ENCODE data around the gene KATNB1. TPM values are rescaled to one million over a fixed set of nuclear protein-coding genes. Genes with fewer than 3 reads are reported as not detected.
"Not testable (repeated sequence)": the region's sequence is repeated elsewhere in the genome, so short reads cannot be mapped to it uniquely, and the experiment has no call there.

Gene KATNB1
- total and polyA plus RNA-seq, 4 experiments from 2014 or later, result 23.6 to 26.1 (median 25.5) TPM

DNA sequence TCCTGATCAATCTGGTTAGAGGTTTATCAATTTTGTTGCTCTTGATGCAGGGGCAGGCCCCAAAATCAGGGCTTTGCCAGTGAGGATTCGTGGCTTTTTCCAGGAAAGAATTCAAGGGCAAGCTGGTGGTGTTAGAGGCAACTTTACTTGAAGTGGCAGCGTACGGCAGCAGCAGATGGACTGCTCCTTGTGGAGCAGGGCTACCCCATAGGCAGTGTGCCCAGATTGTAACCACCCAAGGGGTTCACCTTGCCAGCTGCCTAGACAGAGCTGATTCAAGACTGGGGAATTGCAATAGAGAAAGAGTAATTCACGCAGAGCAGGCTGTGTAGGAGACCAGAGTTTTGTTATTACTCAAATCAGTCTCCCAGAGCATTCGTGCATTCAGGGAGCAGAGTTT, 24.2 kb upstream of the KATNB1 start:
- peak overlapping the region in 1 of 7 donors; percentile 46 for H3K27ac Mint-ChIP-seq

DNA sequence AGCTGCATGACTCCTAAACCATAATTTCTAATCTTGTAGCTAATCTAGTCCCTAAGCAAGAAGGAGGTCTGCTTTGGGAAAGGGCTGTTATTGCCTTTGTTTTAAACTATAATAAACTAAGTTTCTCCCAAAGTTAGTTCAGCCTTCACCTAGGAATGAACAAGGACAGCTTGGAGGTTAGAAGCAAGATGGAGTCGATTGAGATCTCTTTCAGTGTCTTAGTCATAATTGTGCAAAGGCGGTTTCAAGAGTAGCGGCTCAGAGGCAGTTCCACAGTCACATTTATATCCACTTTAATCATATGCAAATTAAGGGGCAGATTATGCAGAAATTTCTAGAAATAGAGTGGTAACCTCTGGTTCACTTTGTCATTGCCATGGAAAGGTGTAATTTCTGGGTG, 23.6 kb upstream of the KATNB1 start:
- Histone ChIP-seq H3K27ac (ENCODE audit: low read depth, low read length) (no peak overlapping the region), H3K9me3 (ENCODE audit: control insufficient read depth in 1 of 2, low read length in 2 of 2) (no peaks in the 10 kb centered on the region), H3K4me3 (ENCODE audit: low read length in 2 of 2) (no peak overlapping the region), H3K27me3 (ENCODE audit: insufficient read depth, low read length) (no peaks in the 10 kb centered on the region), H3K36me3 (ENCODE audit: insufficient read depth, low read length) (no peaks in the 10 kb centered on the region), H3K4me1 (ENCODE audit: insufficient read depth, low read length) (no peaks in the 10 kb centered on the region)
- POLR2A ChIA-PET (ENCODE audit: partially characterized antibody), result no interaction called here
- no peak overlapping the region for H3K4me3 Mint-ChIP-seq
- no peaks in the 10 kb centered on the region for H3K36me3 Mint-ChIP-seq
- intact Hi-C loops (cut with micrococcal nuclease), result no loop called here
- no peaks in the 10 kb centered on the region for H3K9me3 Mint-ChIP-seq
- H3K27me3 Mint-ChIP-seq, result peaks cover 4 to 12% of the 10 kb centered on the region in 2 donors
- no peak overlapping the region for H3K27ac Mint-ChIP-seq
- no peak for DNase-seq
- CTCF ChIA-PET (ENCODE audit: partially characterized antibody), result no interaction called here
- no peaks in the 10 kb centered on the region for H3K4me1 Mint-ChIP-seq

More for the DNA sequence above, 24.2 kb upstream of the KATNB1 start:
- Histone ChIP-seq H3K9me3 (ENCODE audit: control insufficient read depth in 1 of 2, low read length in 2 of 2) (no peaks in the 10 kb centered on the region), H3K27me3 (ENCODE audit: insufficient read depth, low read length) (no peaks in the 10 kb centered on the region), H3K4me1 (ENCODE audit: insufficient read depth, low read length) (no peaks in the 10 kb centered on the region), H3K36me3 (ENCODE audit: insufficient read depth, low read length) (no peaks in the 10 kb centered on the region), H3K4me3 (ENCODE audit: low read length in 2 of 2) (no peak overlapping the region), H3K27ac (ENCODE audit: low read depth, low read length) (no peak overlapping the region)
- Mint-ChIP-seq H3K4me1 (no peaks in the 10 kb centered on the region), H3K36me3 (no peaks in the 10 kb centered on the region), H3K27me3 (peaks cover 0 to 14% of the 10 kb centered on the region in 2 donors), H3K9me3 (peaks cover 0 to 3% (median 0%) of the 10 kb centered on the region in 8 donors), H3K4me3 (no peak overlapping the region)
- intact Hi-C loops (cut with micrococcal nuclease), result no loop called here
- CTCF ChIA-PET (ENCODE audit: partially characterized antibody), result no interaction called here
- no peak for DNase-seq
- POLR2A ChIA-PET (ENCODE audit: partially characterized antibody), result interaction anchor here (1.2 kb wide), 1 partner anchor 24 kb away, joined by 4 read pairs; the partner anchor contains the start of gene KATNB1

DNA sequence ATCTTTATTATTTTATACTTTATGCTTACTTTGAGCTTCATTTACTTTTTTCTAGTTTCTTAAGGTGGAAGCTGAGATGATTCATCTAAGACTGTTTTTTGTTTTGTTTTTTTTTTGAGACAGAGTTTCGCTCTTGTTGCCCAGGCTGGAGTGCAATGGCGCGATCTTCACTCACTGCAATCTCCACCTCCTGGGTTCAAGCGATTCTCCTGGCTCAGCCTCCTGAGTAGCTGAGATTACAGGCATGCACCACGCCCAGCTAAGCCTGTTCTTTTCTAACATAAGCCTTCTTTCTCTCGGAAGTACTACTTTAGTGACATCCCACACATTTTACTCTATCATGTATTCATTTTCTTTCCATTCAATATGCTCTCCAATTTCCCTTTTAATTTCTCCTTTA, 23.0 kb upstream of the KATNB1 start:
- intact Hi-C loops (cut with micrococcal nuclease); H3K36me3 ChIP-seq (ENCODE audit: insufficient read depth, low read length); H3K9me3 ChIP-seq (ENCODE audit: control insufficient read depth in 1 of 2, low read length in 2 of 2); POLR2A ChIA-PET (ENCODE audit: partially characterized antibody); H3K4me3 Mint-ChIP-seq; DNase-seq; H3K9me3 Mint-ChIP-seq; H3K27ac ChIP-seq (ENCODE audit: low read depth, low read length); H3K4me1 Mint-ChIP-seq; H3K4me1 ChIP-seq (ENCODE audit: insufficient read depth, low read length); H3K27ac Mint-ChIP-seq; H3K27me3 ChIP-seq (ENCODE audit: insufficient read depth, low read length); CTCF ChIA-PET (ENCODE audit: partially characterized antibody); H3K4me3 ChIP-seq (ENCODE audit: low read length in 2 of 2); H3K36me3 Mint-ChIP-seq: not testable (repeated sequence)
- peaks cover 4 to 12% of the 10 kb centered on the region in 2 donors for H3K27me3 Mint-ChIP-seq

DNA sequence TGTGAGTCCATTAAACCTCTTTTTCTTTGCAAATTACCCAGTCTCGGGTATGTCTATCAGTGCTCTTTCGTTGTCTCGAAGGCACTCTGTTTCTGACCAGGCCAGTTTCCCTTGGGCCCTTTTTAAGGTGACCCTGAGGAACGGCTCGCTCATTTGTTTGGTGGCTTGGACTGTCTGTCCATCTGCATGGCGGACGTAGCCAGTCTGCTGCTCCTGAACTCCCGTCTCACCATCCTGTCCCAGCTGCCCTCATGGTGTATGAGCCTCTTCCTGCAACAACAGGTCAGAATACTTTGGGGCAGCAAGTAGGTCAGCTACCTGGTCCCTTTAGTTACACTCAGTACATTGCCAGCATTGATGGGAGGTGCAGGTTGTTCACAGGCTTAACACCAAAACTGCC, 22.0 kb upstream of the KATNB1 start:
- POLR2A ChIA-PET (ENCODE audit: partially characterized antibody), result no interaction called here
- H3K36me3 ChIP-seq (ENCODE audit: insufficient read depth, low read length), result no peaks in the 10 kb centered on the region

DNA sequence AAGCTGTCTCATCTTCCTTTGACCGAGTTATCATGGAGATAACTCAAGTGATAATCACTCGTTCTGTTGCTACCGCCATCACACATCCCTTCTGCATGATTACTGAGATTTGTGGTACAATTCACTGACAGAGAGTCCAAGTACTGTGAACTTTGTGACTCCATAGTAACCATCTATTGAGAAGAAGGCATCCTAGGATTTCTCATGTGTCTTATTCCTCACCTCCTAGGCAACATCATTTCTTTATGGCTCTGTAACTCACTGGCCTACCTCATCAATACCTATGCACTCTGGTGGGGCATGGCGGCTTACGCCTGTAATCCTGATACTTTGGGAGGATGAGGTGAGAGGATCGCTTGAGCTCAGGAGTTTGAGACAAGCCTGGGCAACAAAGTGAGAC, 21.5 kb upstream of the KATNB1 start:
- Histone ChIP-seq H3K4me3 (ENCODE audit: low read length in 2 of 2) (no peak overlapping the region), H3K36me3 (ENCODE audit: insufficient read depth, low read length) (no peaks in the 10 kb centered on the region), H3K9me3 (ENCODE audit: control insufficient read depth in 1 of 2, low read length in 2 of 2) (no peaks in the 10 kb centered on the region), H3K27me3 (ENCODE audit: insufficient read depth, low read length) (no peaks in the 10 kb centered on the region), H3K4me1 (ENCODE audit: insufficient read depth, low read length) (no peaks in the 10 kb centered on the region), H3K27ac (ENCODE audit: low read depth, low read length) (no peak overlapping the region)
- Mint-ChIP-seq H3K9me3 (no peaks in the 10 kb centered on the region), H3K4me3 (no peak overlapping the region), H3K4me1 (no peaks in the 10 kb centered on the region), H3K36me3 (no peaks in the 10 kb centered on the region), H3K27me3 (peaks cover 6% of the 10 kb centered on the region in 2 donors), H3K27ac (no peak overlapping the region)
- ChIA-PET POLR2A (ENCODE audit: partially characterized antibody) (no interaction called here), CTCF (ENCODE audit: partially characterized antibody) (no interaction called here)
- intact Hi-C loops (cut with micrococcal nuclease), result no loop called here
- DNase-seq, result no peak

More for the DNA sequence above, 22.0 kb upstream of the KATNB1 start:
- CTCF ChIA-PET (ENCODE audit: partially characterized antibody), result no interaction called here
- H3K4me3 ChIP-seq (ENCODE audit: low read length in 2 of 2), result no peak overlapping the region
- no peaks in the 10 kb centered on the region for H3K9me3 ChIP-seq (ENCODE audit: control insufficient read depth in 1 of 2, low read length in 2 of 2)
- H3K27ac Mint-ChIP-seq, result no peak overlapping the region
- H3K4me3 Mint-ChIP-seq, result no peak overlapping the region
- intact Hi-C loops (cut with micrococcal nuclease), result no loop called here
- H3K27me3 Mint-ChIP-seq, result peaks cover 5 to 6% of the 10 kb centered on the region in 2 donors
- no peaks in the 10 kb centered on the region for H3K4me1 Mint-ChIP-seq
- H3K4me1 ChIP-seq (ENCODE audit: insufficient read depth, low read length), result no peaks in the 10 kb centered on the region
- H3K27me3 ChIP-seq (ENCODE audit: insufficient read depth, low read length), result no peaks in the 10 kb centered on the region
- H3K9me3 Mint-ChIP-seq, result no peaks in the 10 kb centered on the region
- DNase-seq, result no peak
- H3K36me3 Mint-ChIP-seq, result no peaks in the 10 kb centered on the region
- H3K27ac ChIP-seq (ENCODE audit: low read depth, low read length), result no peak overlapping the region

DNA sequence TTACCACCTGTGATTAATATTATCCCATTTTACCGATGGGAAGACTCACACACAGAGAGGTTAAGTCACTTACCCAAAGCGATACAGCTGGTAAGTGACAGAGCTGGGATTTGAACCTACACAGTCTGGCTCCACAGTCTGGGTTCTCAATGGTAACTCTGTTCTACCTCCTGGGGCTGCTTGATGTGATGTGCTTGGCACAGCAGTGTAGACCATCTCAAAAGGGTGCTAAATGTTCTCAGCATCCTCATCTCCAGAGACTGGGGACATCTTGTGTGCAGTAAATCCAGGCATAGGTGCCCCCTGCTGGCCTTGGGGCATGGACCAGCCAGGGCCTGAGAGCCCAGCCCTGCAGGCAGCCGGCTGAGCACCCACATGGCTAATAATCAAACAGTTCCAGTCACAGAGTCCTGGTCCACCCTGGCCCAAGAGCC, 15.4 kb upstream of the KATNB1 start:
- intact Hi-C loops (cut with micrococcal nuclease), result loop anchor here (1.0 kb wide), 2 partner anchors 128 to 144 kb away; no protein-coding TSS in a partner anchor
- CTCF ChIA-PET (ENCODE audit: partially characterized antibody), result no interaction called here

DNA sequence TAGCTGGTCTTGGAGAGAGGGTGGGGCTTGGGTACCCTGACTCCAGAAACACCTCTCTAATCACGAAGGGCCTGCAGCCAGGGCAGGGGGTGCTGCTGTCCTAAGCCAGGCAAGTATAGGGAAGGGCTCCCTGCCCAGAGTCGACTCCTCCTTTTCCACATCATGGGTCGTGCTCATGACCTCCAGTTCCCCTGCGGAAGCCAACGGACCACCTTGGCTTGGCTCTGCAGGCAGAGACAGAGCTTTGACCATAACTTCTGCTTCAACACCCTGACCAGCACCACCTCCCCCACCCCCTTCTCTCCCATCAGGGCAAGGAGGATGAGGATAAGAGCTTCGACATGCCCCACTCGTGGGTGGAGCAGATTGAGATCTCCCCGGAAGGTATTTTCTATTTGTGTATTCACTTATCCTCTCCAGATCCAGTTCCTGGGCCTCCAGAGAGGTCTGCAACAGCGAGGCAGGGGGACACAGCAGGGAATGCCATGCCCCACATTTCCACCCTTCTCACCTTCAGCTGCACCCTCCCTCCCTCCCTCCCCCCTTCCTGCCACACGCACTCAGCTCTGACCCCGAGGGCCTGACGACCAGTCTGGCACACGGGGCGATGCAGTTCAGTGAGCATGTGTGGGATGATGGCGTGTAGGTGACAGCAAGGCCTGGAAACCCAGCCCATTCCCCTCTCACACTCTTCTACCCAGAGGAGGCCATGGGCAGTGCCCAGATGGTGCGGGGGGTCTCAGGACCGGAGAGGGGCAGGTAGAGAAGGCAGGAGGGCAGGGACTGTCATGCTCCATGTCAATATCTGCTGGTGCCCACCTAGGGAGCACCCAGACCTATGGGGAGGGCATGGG, 14.0 kb upstream of the KATNB1 start:
- Histone ChIP-seq H3K9me3 (ENCODE audit: control insufficient read depth in 1 of 2, low read length in 2 of 2) (no peaks in the 10 kb centered on the region), H3K27ac (ENCODE audit: low read depth, low read length) (no peak overlapping the region), H3K4me1 (ENCODE audit: insufficient read depth, low read length) (no peaks in the 10 kb centered on the region), H3K4me3 (ENCODE audit: low read length in 2 of 2) (no peak overlapping the region), H3K27me3 (ENCODE audit: insufficient read depth, low read length) (no peaks in the 10 kb centered on the region), H3K36me3 (ENCODE audit: insufficient read depth, low read length) (no peaks in the 10 kb centered on the region)
- no peaks in the 10 kb centered on the region for H3K36me3 Mint-ChIP-seq
- H3K27me3 Mint-ChIP-seq, result peaks cover 4 to 5% of the 10 kb centered on the region in 2 donors
- H3K27ac Mint-ChIP-seq, result no peak overlapping the region
- ChIA-PET CTCF (ENCODE audit: partially characterized antibody) (no interaction called here), POLR2A (ENCODE audit: partially characterized antibody) (no interaction called here)
- H3K9me3 Mint-ChIP-seq, result peaks cover 0 to 2% (median 0%) of the 10 kb centered on the region in 8 donors
- no peak for DNase-seq
- no peak overlapping the region for H3K4me3 Mint-ChIP-seq
- H3K4me1 Mint-ChIP-seq, result no peaks in the 10 kb centered on the region
- intact Hi-C loops (cut with micrococcal nuclease), result no loop called here

More for the DNA sequence above, 15.4 kb upstream of the KATNB1 start:
- Mint-ChIP-seq H3K27me3 (peaks cover 6% of the 10 kb centered on the region in 2 donors), H3K4me1 (no peaks in the 10 kb centered on the region), H3K4me3 (no peak overlapping the region), H3K9me3 (peaks cover 0 to 2% (median 0%) of the 10 kb centered on the region in 8 donors), H3K36me3 (no peaks in the 10 kb centered on the region), H3K27ac (peak overlapping the region in 1 of 7 donors; percentile 47)
- Histone ChIP-seq H3K4me1 (ENCODE audit: insufficient read depth, low read length) (no peaks in the 10 kb centered on the region), H3K4me3 (ENCODE audit: low read length in 2 of 2) (no peak overlapping the region), H3K27me3 (ENCODE audit: insufficient read depth, low read length) (no peaks in the 10 kb centered on the region), H3K27ac (ENCODE audit: low read depth, low read length) (no peak overlapping the region), H3K36me3 (ENCODE audit: insufficient read depth, low read length) (no peaks in the 10 kb centered on the region), H3K9me3 (ENCODE audit: control insufficient read depth in 1 of 2, low read length in 2 of 2) (no peaks in the 10 kb centered on the region)
- POLR2A ChIA-PET (ENCODE audit: partially characterized antibody), result no interaction called here
- DNase-seq, result peak in 3 of 5 donors; percentile 28 to 37 (median 33)
